HepG2 (cell line): ENCODE measurements around the gene ZBTB20. TPM values are rescaled to one million over a fixed set of nuclear protein-coding genes. Genes with fewer than 3 reads are reported as not detected.

ENCODE experiments used
- ATAC-seq: fragments of 200-7000 bp; cut with Tn5 transposase; 3 replicates; pipeline ENCODE4 v1.9.1; 2020; ENCODE audit warnings: mild to moderate bottlenecking, moderate library complexity
- BruUV-seq: library from RNA; stranded (reverse); fragments of 400-500 nt; replicated peaks from 2 replicates; lab custom pipeline; 2021; lab: Mats Ljungman, UMichigan
- CTCF ChIA-PET: fragments of 300-600 bp; formaldehyde crosslinking; extraction: SDS; loops from one replicate; lab custom pipeline; 2021; ENCODE audit warnings: low total read pairs, inconsistent platforms, low intra/inter-chr PET ratio; lab: Yijun Ruan, JAX
- POLR2A ChIA-PET: fragments of 350-600 bp; sonication (Branson Sonifier 250); formaldehyde crosslinking; loops from one replicate; lab custom pipeline; 2020; ENCODE audit warnings: antibody characterized with exemption, inconsistent platforms; lab: Yijun Ruan, JAX
- DNase-seq: peaks from one replicate; pipeline ENCODE4 v3.0.0-alpha.2; 2015; ENCODE audit warnings: low spot score
- FAIRE-seq: peaks from 3 replicates; lab custom pipeline; 2011; peaks lifted over from hg19 to GRCh38; lab: Jason Lieb, UNC
- H2AFZ ChIP-seq: one replicate; pipeline ENCODE4 v1.6.1; 2011; ENCODE audit warnings: low read length, inconsistent platforms
- H3K27ac ChIP-seq: fragments of 300-600 bp; 3 replicates; pipeline ENCODE4 v1.8.0; 2011; ENCODE audit warnings: mixed run types, mild to moderate bottlenecking, mixed read lengths, low read length, inconsistent platforms; ENCODE audit not compliant: insufficient read depth; ENCODE audit errors: extremely low read length
- H3K27me3 ChIP-seq, 2 experiments: fragments of 200-600 bp in 1 of 2; 2 replicates in 1 of 2; 3 replicates in 1 of 2; pipeline versions ENCODE4 v1.6.0 to v1.8.0; 2011; ENCODE audit warnings: low read length in 2 of 2, mild to moderate bottlenecking in 2 of 2, moderate library complexity in 2 of 2, inconsistent platforms in 1 of 2; ENCODE audit not compliant: insufficient read depth in 2 of 2, control insufficient read depth in 1 of 2
- H3K36me3 ChIP-seq, 2 experiments: fragments of 200-600 bp in 1 of 2; replicated peaks in 1 of 2; 2 replicates in 1 of 2; 3 replicates in 1 of 2; pipeline versions ENCODE4 v1.5.1 to v1.8.0; 2011; ENCODE audit warnings: low read length in 2 of 2, inconsistent platforms in 1 of 2; ENCODE audit not compliant: insufficient read depth in 2 of 2, control insufficient read depth in 1 of 2
- H3K4me1 ChIP-seq: 2 replicates; pipeline ENCODE4 v1.5.1; 2012; ENCODE audit warnings: low read length, inconsistent platforms; ENCODE audit not compliant: insufficient read depth
- H3K4me2 ChIP-seq: 2 replicates; pipeline ENCODE4 v1.6.0; 2011; ENCODE audit warnings: low read depth, low read length, inconsistent platforms
- H3K4me3 ChIP-seq, 3 experiments: fragments of 200-600 bp in 1 of 3; sonication (generic), shearing (Covaris generic) in 1 of 3; replicated peaks in 1 of 3; 2 replicates each; pipeline ENCODE4 v1.5.1; 2011 to 2016; ENCODE audit warnings: low read length in 3 of 3, inconsistent platforms in 2 of 3, low read depth in 2 of 3, mild to moderate bottlenecking in 2 of 3, control low read depth in 1 of 3, mixed read lengths in 1 of 3; ENCODE audit not compliant: insufficient read depth in 1 of 3
- H3K79me2 ChIP-seq: one replicate; pipeline ENCODE4 v1.6.1; 2011; ENCODE audit warnings: low read length, inconsistent platforms; ENCODE audit not compliant: insufficient read depth
- H3K9ac ChIP-seq: 2 replicates; pipeline ENCODE4 v1.6.0; 2011; ENCODE audit warnings: mild to moderate bottlenecking, low read depth, low read length, inconsistent platforms; ENCODE audit not compliant: insufficient read depth
- H3K9me3 ChIP-seq: 2 replicates; pipeline ENCODE4 v1.5.1; 2012; ENCODE audit warnings: mild to moderate bottlenecking, low read length
- H4K20me1 ChIP-seq: 2 replicates; pipeline ENCODE4 v1.6.0; 2011; ENCODE audit warnings: inconsistent platforms, mild to moderate bottlenecking, low read length, moderate library complexity; ENCODE audit not compliant: insufficient read depth
- CERS6 ChIP-seq: sonication (generic); formaldehyde crosslinking; IDR thresholded peaks from 2 replicates; pipeline ENCODE4 v1.5.0; 2020; ENCODE audit warnings: missing genetic modification reagents
- ESRRA ChIP-seq: sonication (generic); formaldehyde crosslinking; IDR thresholded peaks from 2 replicates; pipeline ENCODE4 v1.5.1; 2020; ENCODE audit warnings: mild to moderate bottlenecking, low read depth, missing genetic modification reagents
- GABPB1 ChIP-seq: IDR thresholded peaks from 2 replicates; pipeline ENCODE4 v1.6.1; 2016; ENCODE audit warnings: mild to moderate bottlenecking, missing genetic modification reagents, moderate library complexity, missing compliant biosample characterization
- GRHL1 ChIP-seq: sonication (generic); formaldehyde crosslinking; conservative IDR thresholded peaks from 2 replicates; pipeline ENCODE4 v1.8.0; 2022; ENCODE audit warnings: missing genetic modification reagents
- HNF4A ChIP-seq: sonication (generic); formaldehyde crosslinking; IDR thresholded peaks from 2 replicates; pipeline ENCODE4 v1.4.0; 2020; ENCODE audit warnings: missing genetic modification reagents
- HOMEZ ChIP-seq: IDR thresholded peaks from 2 replicates; pipeline ENCODE4 v1.6.1; 2016; ENCODE audit warnings: low read depth
- IRF2 ChIP-seq: IDR thresholded peaks from 2 replicates; pipeline ENCODE4 v1.6.1; 2018; ENCODE audit warnings: missing genetic modification reagents, missing compliant biosample characterization
- MBNL3 ChIP-seq: fragments of 250-450 bp; sonication (Bioruptor Pico); conservative IDR thresholded peaks from 2 replicates; pipeline ENCODE4 v1.8.0; 2022; ENCODE audit warnings: mild to moderate bottlenecking, inconsistent platforms
- MED1 ChIP-seq: sonication (generic); formaldehyde crosslinking; IDR thresholded peaks from 2 replicates; pipeline ENCODE4 v1.4.0; 2020; ENCODE audit warnings: missing genetic modification reagents
- MIER3 ChIP-seq: IDR thresholded peaks from 2 replicates; pipeline ENCODE4 v1.6.1; 2016; ENCODE audit warnings: missing compliant biosample characterization, borderline replicate concordance
- MYC ChIP-seq: sonication (generic); formaldehyde crosslinking; IDR thresholded peaks from 2 replicates; pipeline ENCODE4 v1.9.0; 2021; ENCODE audit warnings: missing genetic modification reagents, borderline replicate concordance
- SALL2 ChIP-seq: sonication (generic); formaldehyde crosslinking; IDR thresholded peaks from 2 replicates; pipeline ENCODE4 v1.8.1; 2023; ENCODE audit warnings: mild to moderate bottlenecking, missing genetic modification reagents, inconsistent platforms
- SRY ChIP-seq: sonication (generic); formaldehyde crosslinking; IDR thresholded peaks from 2 replicates; pipeline ENCODE4 v1.8.0; 2022; ENCODE audit warnings: mild to moderate bottlenecking, missing genetic modification reagents
- TERF1 ChIP-seq: sonication (generic); formaldehyde crosslinking; IDR thresholded peaks from 2 replicates; pipeline ENCODE4 v1.8.0; 2022; ENCODE audit warnings: mild to moderate bottlenecking, missing genetic modification reagents, moderate library complexity
- TGIF2 ChIP-seq: IDR thresholded peaks from 2 replicates; pipeline ENCODE4 v1.6.1; 2016; ENCODE audit warnings: control low read depth, missing compliant biosample characterization
- XRCC5 ChIP-seq: fragments of 200-400 bp; formaldehyde crosslinking; optimal IDR thresholded peaks from 2 replicates; pipeline ENCODE3; 2017; ENCODE audit warnings: mild to moderate bottlenecking, low read length
- ZFP1 ChIP-seq: IDR thresholded peaks from 2 replicates; pipeline ENCODE4 v1.6.1; 2016
- ZMAT3 ChIP-seq: sonication (generic); formaldehyde crosslinking; conservative IDR thresholded peaks from 2 replicates; pipeline ENCODE4 v1.7.0; 2021; ENCODE audit warnings: missing genetic modification reagents
- ZSCAN22 ChIP-seq: sonication (generic); formaldehyde crosslinking; IDR thresholded peaks from 2 replicates; pipeline ENCODE4 v1.4.0; 2020; ENCODE audit warnings: mild to moderate bottlenecking, missing genetic modification reagents
- ZZZ3 ChIP-seq: sonication (generic); formaldehyde crosslinking; IDR thresholded peaks from 2 replicates; pipeline ENCODE4 v1.4.0; 2020; ENCODE audit warnings: missing genetic modification reagents, mild to moderate bottlenecking, borderline replicate concordance
- WGBS: methylation state at CpG from one replicate; pipeline ENCODE4 v1.1.6; 2017; ENCODE audit warnings: low lambda C conversion rate; 5-methylcytosine and 5-hydroxymethylcytosine counted together
- in situ Hi-C: cut with HindIII; loops from 2 replicates; pipeline ENCODE4 v1.10.0; 2017; ENCODE audit warnings: low pct_unique_long_range_greater_than_20kb; ENCODE audit not compliant: extremely low pct_ligation_motif_present
- intact Hi-C: fragments of 100-400 bp; cut with micrococcal nuclease; formaldehyde crosslinking; loops from one replicate; pipeline ENCODE4 v1.10.0; 2022; ENCODE audit not compliant: unreplicated experiment
- polyA plus RNA-seq, 8 experiments: library from polyadenylated mRNA; depleted of rRNA in 3 of 8; stranded (reverse) in 7 of 8; unstranded in 1 of 8; fragments of >200 nt; fragmentation: Illumina TruSeq in 4 of 8; extraction: Trizol in 4 of 8; gene quantifications; 2 replicates each; pipeline versions ENCODE4 v1.2.1 to v1.2.3, GENCODE V29; 2011 to 2016; ENCODE audit warnings: low read depth in 4 of 8, missing spikeins in 1 of 8, mixed read lengths in 1 of 8; ENCODE audit not compliant: insufficient read depth in 1 of 8
- total RNA-seq, 5 experiments: library from RNA; depleted of rRNA; stranded (reverse); fragments of >200 nt; fragmentation: Illumina TruSeq; extraction: Trizol; gene quantifications; 2 replicates each; pipeline ENCODE4 v1.2.3, GENCODE V29; 2016; ENCODE audit warnings: low read depth in 1 of 5

Gene ZBTB20
- total and polyA plus RNA-seq, 2 of the 13 experiments (the other 11 are each of a cell fraction or from before 2014, with no cell fraction given) = 1.9 to 8.8 TPM

- ATAC-seq (no peak), FAIRE-seq (no peak), DNase-seq (no peak)
- H3K4me1 ChIP-seq = peaks cover 15% of the 10 kb centered on the region
- no peak overlapping the region for H3K27ac ChIP-seq
- H3K9me3 ChIP-seq = no peaks in the 10 kb centered on the region
- BruUV-seq = no TSS peak
- H3K9ac ChIP-seq = no peak overlapping the region
- TF ChIP-seq TGIF2 (no peak), ESRRA (CRISPR knock-in tag) (no peak), HOMEZ (CRISPR knock-in tag) (no peak), MYC (CRISPR knock-in tag) (no peak), ZMAT3 (CRISPR knock-in tag) (no peak), ZZZ3 (CRISPR knock-in tag) (no peak), GRHL1 (CRISPR knock-in tag) (no peak), CERS6 (CRISPR knock-in tag) (no peak), ZFP1 (CRISPR knock-in tag) (no peak), MED1 (no peak), MBNL3 (CRISPR knock-in tag) (no peak), SALL2 (CRISPR knock-in tag) (no peak), SRY (CRISPR knock-in tag) (no peak), XRCC5 (no peak), IRF2 (CRISPR knock-in tag) (no peak), GABPB1 (CRISPR knock-in tag) (no peak), MIER3 (CRISPR knock-in tag) (no peak), TERF1 (CRISPR knock-in tag) (no peak), ZSCAN22 (CRISPR knock-in tag) (no peak), HNF4A (CRISPR knock-in tag) (no peak)
- H3K4me3 ChIP-seq = no peak overlapping the region
- intact Hi-C loops = no loop called here
- no peaks in the 10 kb centered on the region for H3K27me3 ChIP-seq
- no peaks in the 10 kb centered on the region for H4K20me1 ChIP-seq
- in situ Hi-C loops = no loop called here
- 0 out of 5 replicates have a peak, but pooled peaks cover 0 to under 1% of the 10 kb centered on the region in 2 experiments for H3K36me3 ChIP-seq
- POLR2A ChIA-PET = no interaction called here
- 96% methylated on average over 3 of the region's 3 CpGs for WGBS
- H3K4me2 ChIP-seq = no peak overlapping the region
- H3K79me2 ChIP-seq = no peaks in the 10 kb centered on the region
- CTCF ChIA-PET = no interaction called here
- no peak overlapping the region for H2AFZ ChIP-seq
These were observed 815.4 kb downstream of the ZBTB20 start for GRCh38 chr3:114331710-114332109.
